Ectodermal cell (in vitro differentiated cells): ENCODE measurements around the gene FBXO42.

Experiments
- H3K27ac ChIP-seq: 2 replicates; pipeline ENCODE4 v1.7.0; 2013; ENCODE audit warnings: mild to moderate bottlenecking, low read depth, low read length; ENCODE audit not compliant: insufficient read depth, poor library complexity, severe bottlenecking
- H3K27me3 ChIP-seq: 2 replicates; pipeline ENCODE4 v1.7.0; 2013; ENCODE audit warnings: mild to moderate bottlenecking, low read length; ENCODE audit not compliant: insufficient read depth, control insufficient read depth, poor library complexity, severe bottlenecking
- H3K36me3 ChIP-seq: one replicate; pipeline ENCODE4 v1.7.0; 2013; ENCODE audit warnings: low read length; ENCODE audit not compliant: control insufficient read depth, insufficient read depth
- H3K4me1 ChIP-seq: one replicate; pipeline ENCODE4 v1.7.0; 2013; ENCODE audit warnings: low read length; ENCODE audit not compliant: control insufficient read depth, insufficient read depth
- H3K4me3 ChIP-seq: 2 replicates; pipeline ENCODE4 v1.7.0; 2013; ENCODE audit warnings: low read depth, low read length, control low read depth; ENCODE audit not compliant: insufficient read depth
- H3K9me3 ChIP-seq: 2 replicates; pipeline ENCODE4 v1.7.0; 2013; ENCODE audit warnings: mild to moderate bottlenecking, low read length, moderate library complexity; ENCODE audit not compliant: control insufficient read depth
- WGBS, 2 experiments: methylation state at CpG; one replicate each; pipeline ENCODE4 v1.1.7; 2013; ENCODE audit warnings: missing lambda C conversion rate in 2 of 2; 5-methylcytosine and 5-hydroxymethylcytosine counted together

FBXO42 gene

GRCh38 chr1:16196874-16197273 is 155.4 kb downstream of the FBXO42 start:
- Histone ChIP-seq H3K36me3 (no peaks in the 10 kb centered on the region), H3K9me3 (no peaks in the 10 kb centered on the region), H3K4me3 (no peak overlapping the region), H3K27me3 (no peaks in the 10 kb centered on the region), H3K27ac (no peak overlapping the region), H3K4me1 (no peaks in the 10 kb centered on the region)
- 83 to 88% methylated on average over 3 of the region's 3 CpGs for WGBS, 2 experiments
